Femur (tissue), 1 donor: ENCODE measurements around the gene AKT1.
"Not testable (repeated sequence)": the region's sequence is repeated elsewhere in the genome, so short reads cannot be mapped to it uniquely, and the experiment has no call there.

Experiments
- DNase-seq: peaks from one replicate; pipeline ENCODE4 v3.0.0-alpha.2; 2017

The AKT1 gene

DNA sequence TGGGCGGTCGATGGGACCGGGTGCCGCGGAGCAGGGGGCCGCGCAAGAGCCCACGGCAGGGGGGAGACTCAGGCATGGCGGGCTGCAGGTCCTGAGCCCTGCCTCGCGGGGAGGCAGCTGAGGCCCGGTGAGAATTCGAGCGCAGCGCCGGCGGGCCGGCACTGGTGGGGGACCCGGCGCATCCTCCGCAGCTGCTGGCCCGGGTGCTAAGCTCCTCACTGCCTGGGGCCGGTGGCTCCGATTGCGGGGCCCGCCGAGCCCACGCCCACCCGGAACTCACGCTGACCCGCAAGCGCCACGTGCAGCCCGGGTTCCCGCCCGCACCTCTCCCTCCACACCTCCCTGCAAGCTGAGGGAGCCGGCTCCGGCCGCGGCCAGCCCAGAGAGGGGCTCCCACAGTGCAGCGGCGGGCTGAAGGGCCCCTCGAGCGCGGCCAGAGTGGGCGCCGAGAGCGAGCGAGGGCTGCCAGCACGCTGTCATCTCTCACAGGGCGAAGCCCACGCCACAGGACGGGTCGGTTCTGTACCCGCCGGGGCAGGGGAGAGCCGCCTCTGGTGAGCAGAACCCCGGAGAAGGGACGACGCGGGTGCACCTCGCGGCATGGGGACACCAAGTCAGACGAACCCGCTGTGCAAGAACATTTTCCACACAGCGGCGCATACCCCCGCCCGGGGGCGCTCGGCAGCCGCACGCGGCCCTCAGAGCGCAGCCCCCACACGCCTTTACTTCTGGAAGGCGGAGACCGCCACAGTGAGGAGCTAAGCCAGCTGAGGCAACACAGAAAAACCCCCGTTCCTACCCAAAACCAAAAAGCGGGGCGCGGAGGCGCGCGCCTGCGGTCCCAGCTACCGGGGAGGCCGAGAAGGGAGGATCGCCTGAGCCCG lies 43.8 kb downstream of the AKT1 start:
- peak; percentile 52 for DNase-seq

- DNase-seq: not testable (repeated sequence)
These were observed 44.8 kb downstream of the AKT1 start for GRCh38 chr14:104750753-104751057.

- no peak for DNase-seq
These were observed 45.3 kb downstream of the AKT1 start for GRCh38 chr14:104750056-104750752.

GRCh38 chr14:104749111-104749649 lies 46.4 kb downstream of the AKT1 start:
- DNase-seq: peak; percentile 59

GRCh38 chr14:104747876-104748275 lies 47.7 kb downstream of the AKT1 start:
- DNase-seq: no peak

GRCh38 chr14:104746934-104747481 lies 48.5 kb downstream of the AKT1 start:
- no peak for DNase-seq

GRCh38 chr14:104746071-104746545 lies 49.4 kb downstream of the AKT1 start:
- no peak for DNase-seq

DNA sequence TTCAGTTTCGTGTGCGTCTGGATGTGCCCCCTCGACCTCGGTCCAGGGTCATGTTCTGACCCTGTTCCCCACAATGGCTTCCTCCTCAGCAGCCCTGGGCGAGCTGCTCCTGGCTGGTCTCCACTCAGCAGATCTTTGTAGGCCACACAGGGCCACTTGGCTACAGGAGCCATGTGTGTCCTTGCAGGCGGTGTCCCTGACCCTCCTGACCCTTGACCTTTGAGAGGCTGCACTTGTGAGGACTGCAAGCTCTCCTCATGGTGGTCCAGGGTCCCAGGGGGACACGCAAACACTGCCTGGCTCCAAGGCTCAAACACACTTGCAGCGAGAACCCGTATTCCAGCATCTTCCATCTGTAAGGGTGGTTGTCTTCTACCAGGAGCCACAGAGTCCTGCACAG lies 50.1 kb downstream of the AKT1 start:
- no peak for DNase-seq

- DNase-seq: no peak
These were observed 51.1 kb downstream of the AKT1 start for GRCh38 chr14:104744484-104744883.

DNA sequence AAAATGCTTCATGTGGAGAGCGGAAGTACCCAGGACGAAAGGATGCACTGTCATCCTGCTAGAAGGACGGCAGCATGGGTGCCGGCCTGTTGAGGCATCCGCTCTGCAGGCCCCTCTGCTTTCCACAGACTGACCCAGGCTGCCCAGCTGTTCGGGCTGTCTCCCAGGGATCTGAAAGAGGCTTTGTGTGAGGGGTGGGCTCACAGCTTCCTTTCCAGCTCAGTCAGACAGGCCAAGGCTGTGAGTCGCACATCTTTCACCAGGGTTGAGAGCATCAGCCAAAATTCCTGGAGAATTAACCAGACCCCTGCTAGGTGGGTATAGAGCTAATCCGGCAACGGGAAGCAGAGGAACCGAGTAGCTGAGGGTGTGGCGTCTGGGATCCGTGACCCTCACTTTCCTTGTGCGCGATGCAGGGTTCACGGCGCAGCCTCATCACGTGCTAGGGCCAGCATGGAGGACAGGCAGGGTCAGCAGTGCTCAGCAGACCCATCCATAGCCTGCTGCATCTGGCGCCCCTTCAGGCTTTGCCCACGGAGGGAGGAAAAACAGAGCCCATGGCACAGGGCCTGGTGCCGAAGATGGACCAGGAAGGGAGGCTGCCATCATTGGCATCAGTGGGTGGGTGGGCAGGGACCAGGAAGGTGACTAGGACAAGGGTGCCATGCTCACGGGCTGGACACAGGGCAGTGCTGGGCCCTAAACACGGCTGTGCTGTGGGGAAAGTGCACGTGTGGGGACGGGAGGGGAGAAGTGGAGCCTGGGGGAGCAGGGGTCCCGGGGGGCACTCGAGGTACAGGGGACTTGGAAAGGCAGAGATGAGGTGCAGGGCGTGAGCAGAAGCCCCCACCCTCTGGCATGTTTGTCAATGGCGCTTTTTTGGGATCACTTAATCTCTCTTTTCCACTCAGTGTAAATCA lies 51.8 kb downstream of the AKT1 start:
- DNase-seq: no peak

DNA sequence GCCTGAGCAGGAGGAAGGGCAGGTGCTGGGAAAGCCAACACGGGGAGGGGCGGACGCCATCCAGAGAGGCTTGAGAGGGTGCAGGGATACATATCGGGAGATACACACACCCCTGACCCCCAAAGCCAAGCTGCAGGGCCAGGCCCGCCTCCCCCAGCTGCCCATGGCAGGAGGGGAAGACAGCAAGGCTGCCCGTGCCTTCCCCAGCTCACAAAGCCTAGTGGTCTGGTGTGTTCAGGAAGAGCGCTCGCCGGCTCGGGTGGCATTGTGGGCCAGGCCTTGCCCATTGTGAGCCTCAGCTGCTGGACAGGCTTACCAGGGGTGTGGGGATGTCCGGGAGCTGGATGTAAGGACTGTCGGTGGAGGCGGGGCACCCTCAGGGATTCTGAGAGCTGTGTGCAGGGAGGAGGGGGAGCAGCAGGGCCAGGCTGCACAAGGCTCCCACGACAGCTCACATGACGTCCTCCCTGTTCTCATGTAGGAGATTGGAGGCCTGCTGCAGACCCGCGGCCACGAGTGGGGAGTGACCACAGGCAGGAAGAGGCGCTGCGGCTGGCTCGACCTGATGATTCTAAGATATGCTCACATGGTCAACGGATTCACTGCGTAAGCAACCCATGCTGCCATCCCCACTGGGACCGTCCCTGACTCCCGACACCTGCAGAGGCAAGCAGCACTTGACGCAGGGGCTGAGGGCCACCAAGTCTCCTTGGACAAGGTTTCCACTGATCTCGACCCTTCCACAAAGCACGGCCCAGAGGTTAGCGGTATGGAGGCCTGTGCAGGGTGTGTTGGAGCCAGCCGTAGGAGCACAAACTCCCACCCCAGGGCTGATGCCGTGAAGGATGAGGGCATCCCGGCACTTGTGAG lies 52.7 kb downstream of the AKT1 start:
- DNase-seq: no peak

DNA sequence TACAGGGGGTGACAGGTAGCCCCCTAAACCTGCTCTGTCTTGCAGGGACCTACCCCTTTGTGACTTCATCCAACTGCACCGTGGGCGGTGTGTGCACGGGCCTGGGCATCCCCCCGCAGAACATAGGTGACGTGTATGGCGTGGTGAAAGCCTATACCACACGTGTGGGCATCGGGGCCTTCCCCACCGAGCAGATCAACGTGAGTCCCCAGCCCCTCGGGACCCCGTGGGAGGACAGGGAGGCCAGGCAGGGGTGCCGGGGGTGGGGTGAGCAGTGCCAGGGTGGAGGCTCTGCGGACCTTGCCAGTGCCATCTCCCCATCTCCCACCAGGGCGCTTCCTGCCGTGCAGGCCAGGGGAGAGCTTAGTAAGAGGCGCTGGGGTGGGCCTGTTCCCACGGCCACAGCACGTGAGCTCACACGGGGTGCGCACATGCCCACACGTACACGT lies 53.7 kb downstream of the AKT1 start:
- DNase-seq: no peak

- no peak for DNase-seq
These were observed 54.3 kb downstream of the AKT1 start for GRCh38 chr14:104741108-104741802.

DNA sequence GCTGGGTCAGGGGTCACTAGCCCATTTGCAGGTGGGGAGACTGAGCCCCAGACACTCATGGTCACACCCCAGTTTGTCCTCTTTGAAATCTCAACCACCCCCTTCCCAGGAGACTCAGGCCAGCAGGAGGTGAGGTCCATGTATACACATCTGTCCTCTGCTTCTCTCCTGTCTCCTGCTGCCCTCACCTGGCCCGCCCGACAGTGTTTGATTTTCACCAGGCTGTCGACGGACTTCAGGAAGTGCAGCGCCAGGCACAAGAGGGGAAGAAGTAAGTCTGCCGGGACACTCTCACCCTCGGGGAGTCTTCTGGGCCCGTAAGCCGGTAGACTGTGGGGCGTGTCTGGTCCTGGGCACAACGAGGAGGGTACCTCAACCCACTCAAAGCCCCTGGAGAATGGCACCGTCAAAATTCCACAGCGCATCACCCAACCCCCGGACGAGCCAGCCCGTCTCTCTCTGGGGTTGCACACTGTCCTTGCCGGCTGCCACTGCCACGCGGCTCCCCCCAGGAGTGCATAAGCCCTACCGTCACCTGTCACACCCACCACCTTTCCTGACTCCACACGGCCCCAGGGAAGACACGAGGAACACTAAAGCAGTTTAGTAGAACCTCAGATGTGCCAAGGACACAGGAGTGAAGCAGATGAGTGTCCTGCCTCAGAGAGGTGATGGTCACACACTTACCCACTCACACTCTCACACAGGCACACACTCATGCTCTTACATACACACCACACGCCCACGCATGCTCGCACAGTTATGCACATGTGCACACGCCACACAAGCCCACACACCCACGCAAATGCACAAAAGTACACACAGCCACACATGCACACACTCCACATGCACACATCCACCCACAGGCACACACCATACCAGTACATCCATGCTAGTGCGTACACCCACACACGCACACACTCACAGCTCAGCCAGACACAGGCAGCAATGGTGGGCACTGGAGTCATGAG lies 55.7 kb downstream of the AKT1 start:
- no peak for DNase-seq

DNA sequence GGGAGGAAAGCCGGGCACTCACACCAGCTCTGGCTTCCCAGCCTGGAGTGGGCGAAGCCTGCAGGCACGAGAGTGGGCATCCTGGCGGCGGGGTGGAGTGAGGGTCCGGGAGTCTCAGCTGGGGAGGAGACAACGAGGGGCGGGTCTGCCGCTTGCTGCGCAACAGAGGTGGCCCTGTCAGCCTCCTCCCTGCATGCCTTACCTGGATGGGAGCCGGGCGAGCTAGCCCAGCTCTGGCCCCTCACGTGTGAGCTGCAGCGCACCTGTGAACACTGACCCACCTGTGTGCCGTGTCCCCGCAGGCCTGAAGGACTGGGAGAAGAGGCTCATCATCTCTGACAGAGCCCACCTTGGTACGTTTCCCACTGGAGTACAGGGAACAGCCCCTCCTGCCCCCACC lies 56.5 kb downstream of the AKT1 start:
- no peak for DNase-seq

- DNase-seq: no peak
These were observed 57.1 kb downstream of the AKT1 start for GRCh38 chr14:104738375-104739019.

GRCh38 chr14:104735830-104736642 lies 59.5 kb downstream of the AKT1 start:
- peak; percentile 84 for DNase-seq
